ENCODE measurements around the gene PDE4D. TPM values are rescaled to one million over a fixed set of nuclear protein-coding genes. Genes with fewer than 3 reads are reported as not detected.

Gene PDE4D
- total and polyA plus RNA-seq, 12 donors: 1.2 to 18.9 (median 2.1) TPM

- H3K4me3 ChIP-seq: no peak overlapping the region
- no peak overlapping the region for H3K27ac ChIP-seq
- no peak for DNase-seq
- no peaks in the 10 kb centered on the region for H3K9me3 ChIP-seq (replicated peaks in 1 of 3)
- H3K27me3 ChIP-seq: no peaks in the 10 kb centered on the region
- 82 to 94% (median 89%) methylated on average over 1 of the region's 1 CpG for WGBS, 4 donors
- TF ChIP-seq CTCF (IDR thresholded peaks at IDR 0.05): no peak
- H3K36me3 ChIP-seq (replicated peaks in 1 of 2): no peaks in the 10 kb centered on the region
- intact Hi-C loops (cut with DNase I): no loop called here
- no peaks in the 10 kb centered on the region for H3K4me1 ChIP-seq (replicated peaks in 1 of 2)
Observed at GRCh38 chr5:59738024-59738423, 155.5 kb downstream of the PDE4D start.

GRCh38 chr5:59732806-59733205 lies 160.7 kb downstream of the PDE4D start:
- Histone ChIP-seq H3K27me3 (no peaks in the 10 kb centered on the region), H3K4me3 (no peak overlapping the region), H3K9me3 (replicated peaks in 1 of 3) (no peaks in the 10 kb centered on the region), H3K36me3 (replicated peaks in 1 of 2) (no peaks in the 10 kb centered on the region), H3K27ac (no peak overlapping the region), H3K4me1 (replicated peaks in 1 of 2) (no peaks in the 10 kb centered on the region)
- intact Hi-C loops (cut with DNase I): no loop called here
- DNase-seq: no peak
- TF ChIP-seq POLR2A (IDR thresholded peaks at IDR 0.05): no peak
- TF ChIP-seq CTCF (IDR thresholded peaks at IDR 0.05): no peak

- Histone ChIP-seq H3K9me3 (replicated peaks in 1 of 3) (no peaks in the 10 kb centered on the region), H3K4me1 (replicated peaks in 1 of 2) (no peaks in the 10 kb centered on the region), H3K27me3 (no peaks in the 10 kb centered on the region), H3K27ac (no peak overlapping the region), H3K36me3 (replicated peaks in 1 of 2) (no peaks in the 10 kb centered on the region), H3K4me3 (no peak overlapping the region)
- TF ChIP-seq POLR2A (IDR thresholded peaks at IDR 0.05) (no peak), CTCF (IDR thresholded peaks at IDR 0.05) (no peak)
- 52 to 81% (median 68%) methylated on average over 2 of the region's 2 CpGs for WGBS, 4 donors
- no peak for DNase-seq
- intact Hi-C loops (cut with DNase I): no loop called here
Observed at GRCh38 chr5:59732301-59732700, 161.2 kb downstream of the PDE4D start.

GRCh38 chr5:59731809-59732208 lies 161.7 kb downstream of the PDE4D start:
- H3K9me3 ChIP-seq (replicated peaks in 1 of 3): no peaks in the 10 kb centered on the region
- H3K36me3 ChIP-seq (replicated peaks in 1 of 2): no peaks in the 10 kb centered on the region
- H3K4me3 ChIP-seq: no peak overlapping the region
- TF ChIP-seq CTCF (IDR thresholded peaks at IDR 0.05) (no peak), POLR2A (IDR thresholded peaks at IDR 0.05) (no peak)
- intact Hi-C loops (cut with DNase I): no loop called here
- no peaks in the 10 kb centered on the region for H3K27me3 ChIP-seq
- DNase-seq: no peak
- no peak overlapping the region for H3K27ac ChIP-seq
- WGBS, 4 donors: 97 to 100% (median 98%) methylated on average over 1 of the region's 1 CpG
- no peaks in the 10 kb centered on the region for H3K4me1 ChIP-seq (replicated peaks in 1 of 2)
